DND-41 (cell line): ENCODE measurements around the gene NSMF.

ENCODE experiments used
- ATAC-seq: fragments of 200-7000 bp; cut with Tn5 transposase; 3 replicates; pipeline ENCODE4 v1.9.1; 2021; ENCODE audit warnings: low read depth; ENCODE audit not compliant: insufficient read depth
- DNase-seq: peaks from one replicate; pipeline ENCODE4 v3.0.0-alpha.2; 2020
- H2AFZ ChIP-seq: 2 replicates; pipeline ENCODE4 v1.6.0; 2012; ENCODE audit warnings: low read depth, low read length
- H3K27ac ChIP-seq: 2 replicates; pipeline ENCODE4 v1.5.1; 2012; ENCODE audit warnings: low read length, inconsistent platforms
- H3K27me3 ChIP-seq: fragments of 200-600 bp; sonication (generic); 2 replicates; pipeline ENCODE4 v1.6.0; 2012; ENCODE audit warnings: low read length, mild to moderate bottlenecking, inconsistent platforms; ENCODE audit not compliant: insufficient read depth, poor library complexity
- H3K36me3 ChIP-seq: 2 replicates; pipeline ENCODE4 v1.5.1; 2012; ENCODE audit warnings: low read length, inconsistent platforms; ENCODE audit not compliant: insufficient read depth
- H3K4me1 ChIP-seq: 2 replicates; pipeline ENCODE4 v1.5.1; 2012; ENCODE audit warnings: mild to moderate bottlenecking, low read length; ENCODE audit not compliant: insufficient read depth
- H3K4me2 ChIP-seq: 2 replicates; pipeline ENCODE4 v1.6.0; 2012; ENCODE audit warnings: mild to moderate bottlenecking, moderate library complexity, low read length, inconsistent platforms; ENCODE audit not compliant: insufficient read depth
- H3K4me3 ChIP-seq, 2 experiments: fragments of 200-600 bp in 1 of 2; shearing (Covaris generic) in 1 of 2; 2 replicates each; pipeline ENCODE4 v1.5.1; 2012 to 2016; ENCODE audit warnings: inconsistent platforms in 2 of 2, low read length in 2 of 2, mild to moderate bottlenecking in 2 of 2, low read depth in 1 of 2, moderate library complexity in 1 of 2
- H3K79me2 ChIP-seq: 2 replicates; pipeline ENCODE4 v1.6.0; 2012; ENCODE audit warnings: low read length, inconsistent platforms; ENCODE audit not compliant: insufficient read depth
- H3K9ac ChIP-seq: 2 replicates; pipeline ENCODE4 v1.6.0; 2012; ENCODE audit warnings: low read depth, mild to moderate bottlenecking, inconsistent platforms, low read length, moderate library complexity
- H3K9me3 ChIP-seq: 2 replicates; pipeline ENCODE4 v1.5.1; 2012; ENCODE audit warnings: low read length, moderate library complexity, mild to moderate bottlenecking, inconsistent platforms; ENCODE audit not compliant: insufficient read depth, severe bottlenecking
- H4K20me1 ChIP-seq: 2 replicates; pipeline ENCODE4 v1.6.0; 2012; ENCODE audit warnings: low read length; ENCODE audit not compliant: insufficient read depth
- CTCF ChIP-seq: IDR thresholded peaks from 2 replicates; pipeline ENCODE4 v1.5.1; 2012; ENCODE audit warnings: borderline replicate concordance, low read length, moderate library complexity, mild to moderate bottlenecking; ENCODE audit not compliant: poor library complexity, severe bottlenecking; ENCODE audit errors: extremely low read depth
- EZH2 ChIP-seq: IDR thresholded peaks from 3 replicates; pipeline ENCODE4 v1.6.1; 2012; ENCODE audit warnings: borderline replicate concordance, low read depth, mild to moderate bottlenecking, moderate library complexity, low read length, inconsistent platforms; ENCODE audit not compliant: severe bottlenecking

NSMF gene

GRCh38 chr9:137487454-137488326, 28.6 kb upstream of the NSMF start:
- Histone ChIP-seq H3K4me2 (no peak overlapping the region), H3K9me3 (no peaks in the 10 kb centered on the region), H2AFZ (no peak overlapping the region), H4K20me1 (0 out of 2 replicates have a peak, but pooled peaks cover 10% of the 10 kb centered on the region), H3K4me1 (no peaks in the 10 kb centered on the region), H3K27ac (no peak overlapping the region), H3K36me3 (no peaks in the 10 kb centered on the region), H3K9ac (no peak overlapping the region), H3K4me3 (no peak overlapping the region), H3K79me2 (no peaks in the 10 kb centered on the region), H3K27me3 (no peaks in the 10 kb centered on the region)
- no peak for DNase-seq
- TF ChIP-seq EZH2: no peak
- TF ChIP-seq CTCF: no peak
- no peak for ATAC-seq

- Histone ChIP-seq H3K4me2 (no peak overlapping the region), H3K36me3 (no peaks in the 10 kb centered on the region), H3K27me3 (no peaks in the 10 kb centered on the region), H3K4me1 (no peaks in the 10 kb centered on the region), H3K4me3 (no peak overlapping the region), H3K9ac (no peak overlapping the region), H3K9me3 (no peaks in the 10 kb centered on the region), H2AFZ (no peak overlapping the region), H3K79me2 (no peaks in the 10 kb centered on the region), H4K20me1 (0 out of 2 replicates have a peak, but pooled peaks cover 10% of the 10 kb centered on the region), H3K27ac (no peak overlapping the region)
- DNase-seq: no peak
- TF ChIP-seq CTCF: no peak
- TF ChIP-seq EZH2: no peak
- ATAC-seq: no peak
Measured at GRCh38 chr9:137486545-137487453, 27.7 kb upstream of the NSMF start.

GRCh38 chr9:137486141-137486490, 27.0 kb upstream of the NSMF start:
- H3K36me3 ChIP-seq: no peaks in the 10 kb centered on the region
- no peak overlapping the region for H3K4me2 ChIP-seq
- H3K27me3 ChIP-seq: no peaks in the 10 kb centered on the region
- TF ChIP-seq EZH2 (no peak), CTCF (no peak)
- 0 out of 2 replicates have a peak, but pooled peaks cover 10% of the 10 kb centered on the region for H4K20me1 ChIP-seq
- H2AFZ ChIP-seq: no peak overlapping the region
- no peaks in the 10 kb centered on the region for H3K4me1 ChIP-seq
- no peak overlapping the region for H3K9ac ChIP-seq
- H3K27ac ChIP-seq: no peak overlapping the region
- DNase-seq (no peak), ATAC-seq (no peak)
- H3K9me3 ChIP-seq: no peaks in the 10 kb centered on the region
- no peaks in the 10 kb centered on the region for H3K79me2 ChIP-seq
- H3K4me3 ChIP-seq: no peak overlapping the region
